Renal cortical epithelial cell (primary cell): ENCODE data around the gene ODAD2. TPM values are rescaled to one million over a fixed set of nuclear protein-coding genes. Genes with fewer than 3 reads are reported as not detected.

Source experiments
- DNase-seq: peaks from one replicate; pipeline ENCODE4 v3.0.0-alpha.2; 2011; ENCODE audit warnings: low read depth
- total RNA-seq: library from RNA; depleted of rRNA; stranded (reverse); fragments of >200 nt; gene quantifications from 2 replicates; pipeline ENCODE4 v1.2.3, GENCODE V29; 2014

Gene ODAD2
- total RNA-seq, 1 donor from 2014 or later = 1.2 TPM

DNA sequence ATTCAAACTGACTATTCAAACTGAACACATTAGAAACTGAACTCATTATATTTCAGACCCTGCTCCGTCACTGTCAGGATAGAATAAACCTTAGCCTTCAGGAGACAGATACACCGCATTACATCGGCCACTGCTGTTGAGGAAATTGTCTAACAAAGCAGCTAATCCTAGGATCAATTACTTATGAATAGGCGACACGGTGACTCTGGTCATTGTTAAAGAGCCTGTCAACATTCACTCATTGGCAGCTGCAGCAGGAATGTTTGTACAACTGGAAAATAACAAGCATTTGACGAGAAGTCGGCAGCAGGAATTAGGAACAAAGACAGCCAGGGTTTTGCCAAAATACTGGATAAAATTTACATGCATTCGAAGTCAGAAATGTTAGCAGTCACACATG, 141.3 kb downstream of the ODAD2 start:
- DNase-seq = no peak

DNA sequence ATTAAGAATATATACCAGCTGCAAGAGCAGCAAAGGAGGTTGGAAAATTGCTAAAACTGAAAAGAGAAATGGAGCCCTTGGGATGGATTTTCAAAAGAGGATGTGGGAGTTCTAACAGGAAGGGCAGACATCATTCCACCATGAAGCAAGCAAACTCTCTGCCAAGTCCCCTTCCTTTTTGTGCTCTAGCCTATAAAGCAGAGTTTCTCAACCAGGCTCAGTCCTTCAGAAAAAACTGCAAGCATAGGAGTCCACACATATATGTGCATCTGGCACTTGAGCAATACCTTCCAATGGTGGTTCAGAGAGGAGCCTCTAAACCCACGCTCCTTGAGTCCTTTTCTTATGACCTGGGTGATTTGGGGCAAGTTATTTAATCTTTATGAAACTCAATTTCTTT, 154.7 kb downstream of the ODAD2 start:
- no peak for DNase-seq

DNA sequence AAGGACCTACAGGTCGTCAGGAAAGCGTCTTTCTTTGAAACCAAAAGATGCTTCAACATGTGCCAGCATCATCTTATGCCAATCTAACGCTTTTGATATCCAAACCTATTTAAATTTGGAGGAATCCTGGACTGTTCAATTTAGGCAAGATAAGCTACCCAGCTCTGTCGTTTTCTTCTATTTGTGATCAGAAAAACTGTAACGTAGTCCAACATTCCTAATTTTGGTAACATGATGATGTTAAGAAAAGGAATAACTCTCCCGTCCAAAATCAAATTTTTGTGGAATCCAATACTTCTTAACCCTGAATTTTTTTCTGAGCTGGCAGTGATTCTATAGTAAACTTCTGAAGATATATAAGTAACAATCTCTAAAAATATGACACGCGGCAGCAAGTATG, 160.0 kb downstream of the ODAD2 start:
- DNase-seq = no peak

DNA sequence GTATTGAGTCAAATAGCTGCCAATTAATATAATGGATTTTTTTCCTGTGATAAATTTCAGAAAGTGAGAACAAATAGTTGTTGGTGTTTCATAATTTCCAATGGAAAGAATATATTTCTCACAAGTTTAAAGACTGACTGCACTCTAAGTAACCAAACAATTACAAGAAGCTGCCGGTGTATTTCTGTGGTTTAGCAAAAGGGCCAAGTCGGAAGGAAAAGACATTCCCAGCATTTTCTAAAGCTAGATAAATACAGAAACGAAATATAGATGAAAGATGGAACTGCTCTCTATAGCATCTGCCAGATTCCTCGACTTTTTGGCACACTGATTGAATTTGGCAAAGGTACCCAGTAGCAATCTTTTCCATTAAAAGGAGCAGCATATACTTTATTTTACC, 160.5 kb downstream of the ODAD2 start:
- no peak for DNase-seq

DNA sequence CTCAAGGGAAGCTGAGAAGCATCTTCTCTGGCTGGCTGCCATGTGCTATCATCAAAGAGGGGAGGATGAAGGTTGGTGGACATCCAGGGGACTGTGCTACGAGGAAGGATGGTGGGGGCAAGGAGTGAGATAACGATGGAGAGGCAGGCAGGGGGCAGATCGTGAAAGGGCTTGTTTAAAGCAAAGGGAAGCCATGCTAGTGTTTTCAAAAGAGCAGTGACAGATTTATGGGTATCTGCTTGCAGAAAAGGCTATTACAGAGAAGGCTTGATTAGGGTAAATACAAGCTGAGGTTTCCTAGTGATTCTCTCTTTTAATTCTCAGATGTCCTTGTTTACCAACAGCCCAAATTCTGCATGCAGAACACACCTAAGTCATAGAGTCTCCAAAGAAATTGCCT, 164.4 kb downstream of the ODAD2 start:
- no peak for DNase-seq

DNA sequence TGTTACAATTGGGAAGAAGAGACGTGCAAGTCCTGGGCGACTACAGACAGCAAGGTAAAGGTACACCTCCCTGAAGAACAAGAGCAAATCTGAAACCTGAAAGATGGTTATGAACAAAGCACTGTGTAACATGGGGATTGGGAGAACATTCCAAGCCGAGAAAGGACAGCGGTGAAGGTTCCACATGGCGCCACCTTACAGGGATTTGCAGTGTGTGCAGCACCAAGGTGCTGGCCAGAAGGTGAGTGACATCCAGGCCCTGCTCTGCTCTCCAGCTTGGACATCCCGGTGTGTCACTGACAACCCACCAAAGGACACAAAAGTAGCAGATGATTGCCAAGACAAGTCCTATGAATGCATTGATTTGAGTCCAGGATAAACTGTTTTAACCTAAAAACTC, 165.1 kb downstream of the ODAD2 start:
- DNase-seq = no peak

DNA sequence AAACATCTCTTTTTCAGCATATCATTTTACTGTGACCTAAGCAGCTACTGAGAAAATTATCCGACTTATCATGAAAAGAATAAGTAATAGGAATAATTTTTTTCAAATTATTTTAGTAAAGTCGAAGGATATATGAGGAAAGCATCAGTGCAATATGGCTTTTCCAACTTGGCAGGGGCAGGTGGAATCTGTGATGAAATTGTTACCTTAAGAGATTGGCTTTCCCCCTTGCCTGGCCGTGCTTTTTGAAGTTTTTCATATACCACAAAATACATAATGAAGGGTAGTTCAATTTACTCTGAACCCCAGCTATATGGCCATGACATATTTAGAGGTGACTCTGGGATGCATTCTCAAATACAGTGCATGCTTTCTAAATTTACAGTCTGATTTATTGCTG, 166.1 kb downstream of the ODAD2 start:
- no peak for DNase-seq

DNA sequence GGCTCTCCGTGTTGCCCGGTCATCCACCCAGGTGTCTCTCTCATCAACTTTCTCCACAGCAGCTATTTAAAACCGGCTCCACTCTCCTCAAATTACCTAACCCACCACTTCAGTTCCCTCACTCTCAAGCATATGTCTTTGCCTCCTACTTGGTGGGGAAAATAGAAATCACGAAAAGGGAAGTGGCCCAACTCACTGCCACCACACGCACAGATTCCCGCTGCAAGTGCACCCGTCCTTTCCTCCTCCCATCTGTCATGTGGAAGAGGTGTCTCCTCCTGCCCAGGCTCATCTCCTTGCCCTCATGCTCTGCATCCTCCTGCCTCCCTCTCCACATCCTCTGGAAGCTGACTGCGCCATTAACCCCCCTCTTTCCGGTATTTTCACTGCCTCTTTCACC, 172.5 kb downstream of the ODAD2 start:
- no peak for DNase-seq

DNA sequence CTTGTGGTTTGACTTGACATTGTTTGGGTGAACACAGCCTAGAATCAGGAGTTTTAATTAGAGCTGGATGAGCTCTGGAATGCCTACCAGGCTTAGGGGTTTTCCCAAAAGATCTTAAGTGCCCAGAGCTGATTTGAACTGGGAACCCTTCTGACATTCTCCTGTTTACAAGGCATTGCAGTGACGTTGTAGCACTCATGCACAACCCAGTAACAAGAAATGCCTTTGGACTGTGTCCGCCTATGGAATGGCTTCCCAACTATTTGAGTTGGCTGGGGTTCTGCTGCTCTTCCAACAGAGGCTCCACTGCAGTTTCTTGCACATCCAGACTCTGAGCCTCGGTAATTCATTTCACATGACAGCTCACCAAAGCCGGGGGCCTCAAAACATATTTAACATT, 176.6 kb downstream of the ODAD2 start:
- no peak for DNase-seq

DNA sequence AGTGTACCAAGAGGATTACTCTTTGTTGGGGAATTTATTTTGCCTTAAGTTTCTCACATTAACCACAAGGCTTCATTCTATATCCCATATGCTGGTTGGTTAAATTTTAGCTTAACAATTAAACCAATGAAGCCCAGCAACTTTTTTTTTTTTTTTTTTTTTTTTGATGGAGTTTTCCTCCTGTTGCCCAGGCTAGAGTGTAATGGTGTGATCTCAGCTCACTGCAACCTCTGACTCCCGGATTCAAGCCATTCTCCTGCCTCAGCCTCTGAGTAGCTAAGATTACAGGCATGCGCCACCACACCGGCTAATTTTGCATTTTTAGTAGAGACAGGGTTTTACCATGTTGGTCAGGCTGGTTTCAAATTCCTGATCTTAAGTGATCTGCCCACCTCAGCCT, 178.2 kb downstream of the ODAD2 start:
- DNase-seq = no peak

DNA sequence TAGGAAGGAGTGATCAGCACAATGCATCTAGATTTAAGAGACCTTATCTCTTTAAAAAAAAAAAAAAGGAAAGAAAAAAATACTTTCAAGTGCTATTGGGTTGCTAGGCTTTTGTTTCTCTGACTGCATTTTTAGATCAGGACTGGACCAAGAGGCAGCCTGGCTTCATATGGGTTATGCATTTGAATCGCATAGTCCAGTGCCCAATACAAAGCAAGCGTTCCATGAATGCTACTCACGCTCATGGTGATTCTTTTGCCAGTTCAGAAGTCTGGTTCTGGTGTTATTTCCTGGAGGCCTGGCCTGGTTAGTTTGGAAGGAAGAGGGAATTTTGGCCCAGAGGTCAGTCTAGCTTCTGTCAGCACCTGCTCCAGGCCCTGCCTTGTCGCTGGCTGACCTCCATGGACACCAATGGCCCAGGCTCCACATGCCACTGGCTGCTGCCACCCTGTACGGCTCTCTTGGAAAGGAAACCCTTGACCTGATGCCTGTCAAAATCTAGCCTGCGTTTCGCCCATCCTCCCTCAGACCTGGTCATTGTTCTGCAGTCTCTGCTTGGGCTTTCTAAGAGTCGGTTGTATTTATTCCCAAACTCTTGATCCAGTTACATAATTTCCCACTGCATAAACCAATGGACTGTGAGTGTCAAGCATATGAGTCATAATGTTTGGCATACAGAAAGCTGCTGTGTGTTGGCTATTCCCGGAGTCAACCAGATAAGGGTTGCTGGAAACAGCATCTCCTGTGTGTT, 178.9 kb downstream of the ODAD2 start:
- DNase-seq = peak; percentile 67

DNA sequence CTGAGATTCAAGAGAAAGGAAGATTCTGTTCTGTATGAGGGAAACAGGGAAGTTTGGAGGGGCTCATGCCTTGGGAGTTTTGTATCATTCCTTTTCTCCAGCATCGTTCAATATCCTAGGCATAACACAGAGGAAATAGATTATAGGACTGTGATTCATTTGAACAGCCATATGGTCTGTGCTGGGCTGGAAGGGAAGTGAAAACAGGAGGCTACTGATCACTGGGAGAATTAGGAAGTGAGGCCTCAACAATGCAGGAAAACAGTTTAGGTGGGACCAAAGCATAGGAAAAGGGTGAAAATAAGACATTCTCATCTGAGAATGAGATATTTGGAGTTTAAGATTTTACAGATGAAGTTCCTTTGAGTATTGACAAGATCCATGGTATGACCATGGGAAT, 182.6 kb downstream of the ODAD2 start:
- DNase-seq = no peak

DNA sequence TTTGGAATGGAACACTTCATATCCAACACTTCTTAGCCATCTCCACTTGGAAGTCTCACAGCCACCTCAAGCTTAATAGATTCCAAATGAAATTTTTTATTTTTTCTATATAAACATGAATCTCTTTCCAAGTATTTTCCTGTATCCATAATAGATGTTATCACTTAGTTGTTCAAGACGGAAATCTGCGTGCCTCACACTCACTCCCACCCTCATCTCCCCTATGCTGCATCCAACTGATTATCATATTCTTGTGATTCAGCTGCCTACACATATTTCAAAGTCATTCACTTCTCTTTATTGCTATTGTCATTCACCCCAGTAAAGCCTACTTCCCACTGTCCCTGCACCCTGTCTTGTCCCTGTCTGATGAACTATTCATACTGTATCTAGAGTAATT, 183.0 kb downstream of the ODAD2 start:
- DNase-seq = no peak

DNA sequence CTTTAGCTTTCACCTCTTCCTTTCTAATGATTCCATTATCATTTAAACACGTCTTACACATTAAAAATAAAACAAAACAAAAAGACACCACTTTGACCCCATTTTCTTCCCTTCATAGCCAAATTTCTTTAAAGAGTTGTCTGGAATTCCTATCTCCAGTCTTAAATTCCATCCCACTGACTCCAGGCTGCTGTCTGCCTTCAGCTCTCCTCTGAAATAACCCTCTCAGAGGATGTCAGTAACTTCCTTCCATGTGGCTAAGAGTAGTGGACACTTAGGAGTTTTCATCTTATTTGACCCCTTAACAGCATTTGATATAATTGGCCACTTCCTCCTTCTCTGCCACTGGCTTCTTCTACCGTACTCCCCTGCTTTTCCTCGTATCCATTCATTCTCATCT, 183.6 kb downstream of the ODAD2 start:
- no peak for DNase-seq

DNA sequence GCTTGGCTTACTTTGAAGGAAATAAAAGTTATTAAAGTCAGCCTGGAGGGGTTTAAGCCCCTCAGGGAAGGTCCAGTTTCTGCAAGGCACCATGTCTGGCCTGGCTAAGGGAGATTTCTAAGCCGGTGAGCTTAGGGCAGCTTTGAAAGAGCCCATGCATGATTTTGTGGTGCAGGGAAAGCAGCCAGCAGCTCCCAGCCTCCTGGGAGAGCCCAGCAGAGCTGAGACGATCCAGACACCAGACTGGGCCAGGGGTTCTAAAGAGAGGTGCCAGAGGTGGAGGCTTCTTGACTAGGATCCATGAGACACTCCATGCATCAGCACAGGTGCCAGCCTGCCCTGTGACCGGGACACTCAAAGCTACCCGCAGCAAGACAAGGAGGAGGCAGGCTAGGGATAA, 193.7 kb downstream of the ODAD2 start:
- no peak for DNase-seq

DNA sequence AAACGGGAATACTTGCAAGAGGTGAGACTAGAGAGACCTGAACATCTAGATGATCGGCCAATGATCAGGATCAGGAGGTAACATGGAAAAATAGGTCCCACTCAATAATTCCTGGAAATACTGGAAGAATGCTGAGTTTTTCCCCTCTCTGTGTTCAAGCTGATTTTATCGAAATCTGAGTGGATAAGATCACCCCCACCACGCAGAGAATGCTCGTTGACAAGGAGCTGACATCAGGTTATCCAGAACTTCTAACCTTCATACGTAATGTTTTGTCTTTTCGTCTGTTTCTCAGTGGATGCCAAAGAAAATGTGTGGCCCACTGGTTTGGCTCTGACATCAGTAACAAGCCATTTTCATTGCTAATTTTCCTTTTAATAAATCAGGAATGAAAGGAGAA, 194.7 kb downstream of the ODAD2 start:
- no peak for DNase-seq

DNA sequence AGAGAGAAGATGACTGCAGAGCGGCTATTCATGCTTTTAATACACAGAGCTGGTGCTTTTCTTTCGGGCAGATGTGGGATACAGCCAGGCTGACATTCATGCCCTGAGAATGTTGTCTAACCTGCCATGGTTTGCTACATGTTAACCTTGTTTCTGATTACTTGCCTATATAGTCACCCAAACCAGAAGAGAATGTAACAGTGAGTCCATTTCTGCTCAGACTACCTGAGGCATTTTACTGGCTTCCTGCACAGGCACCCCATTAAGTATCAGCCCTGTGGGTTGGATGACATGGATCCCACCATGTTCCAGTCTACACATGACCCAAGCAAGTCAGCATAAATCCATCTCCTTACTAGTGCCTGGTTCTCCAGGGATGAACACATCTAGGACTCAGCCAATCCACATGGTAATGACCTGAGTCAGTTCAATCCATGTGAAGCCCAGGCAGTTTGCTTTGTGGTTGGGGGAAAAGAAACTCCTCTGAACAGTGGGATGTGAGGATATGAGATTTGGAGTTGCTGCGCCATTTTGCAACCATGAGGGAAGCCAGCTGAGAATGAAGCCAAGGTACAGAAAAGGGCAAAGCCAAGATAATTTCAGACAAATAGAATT, 197.6 kb downstream of the ODAD2 start:
- DNase-seq = peak; percentile 15

DNA sequence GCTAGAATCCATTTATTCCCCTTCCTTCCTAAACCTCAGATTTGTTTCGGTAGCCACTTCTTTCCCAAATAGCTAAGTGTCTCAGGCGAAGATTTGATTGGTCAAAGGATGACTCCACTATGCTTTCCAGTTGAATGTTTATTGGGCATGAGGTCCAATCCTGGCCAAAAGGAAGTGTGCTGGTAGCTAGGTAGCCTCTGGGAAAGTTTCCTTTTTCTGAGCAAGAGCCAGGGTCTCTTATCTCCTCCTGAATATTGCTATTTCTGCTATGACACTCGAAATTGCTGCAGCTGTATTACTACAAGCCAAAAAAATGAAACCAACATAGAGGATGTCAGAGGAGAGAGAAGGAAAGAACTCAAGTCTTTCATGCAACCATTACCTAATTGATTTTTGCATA, 199.8 kb downstream of the ODAD2 start:
- DNase-seq = no peak

DNA sequence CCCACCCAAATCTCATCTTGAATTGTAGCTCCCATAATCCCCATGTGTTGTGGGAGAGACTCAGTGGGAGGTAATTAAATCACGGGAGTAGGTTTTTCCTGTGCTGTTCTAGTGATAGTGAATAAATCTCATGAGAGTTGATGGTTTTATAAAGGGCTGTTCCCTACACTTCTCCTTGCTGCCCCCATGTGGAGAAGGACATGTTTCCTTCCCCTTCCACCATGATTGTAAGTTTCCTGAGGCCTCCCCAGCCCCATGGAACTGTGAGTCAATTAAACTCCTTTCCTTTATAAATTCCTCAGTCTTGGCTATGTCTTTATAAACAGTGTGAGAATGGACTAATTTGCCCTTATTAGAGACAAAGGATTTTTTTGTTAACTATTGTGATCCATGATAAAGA, 204.7 kb downstream of the ODAD2 start:
- DNase-seq = peak; percentile 4

DNA sequence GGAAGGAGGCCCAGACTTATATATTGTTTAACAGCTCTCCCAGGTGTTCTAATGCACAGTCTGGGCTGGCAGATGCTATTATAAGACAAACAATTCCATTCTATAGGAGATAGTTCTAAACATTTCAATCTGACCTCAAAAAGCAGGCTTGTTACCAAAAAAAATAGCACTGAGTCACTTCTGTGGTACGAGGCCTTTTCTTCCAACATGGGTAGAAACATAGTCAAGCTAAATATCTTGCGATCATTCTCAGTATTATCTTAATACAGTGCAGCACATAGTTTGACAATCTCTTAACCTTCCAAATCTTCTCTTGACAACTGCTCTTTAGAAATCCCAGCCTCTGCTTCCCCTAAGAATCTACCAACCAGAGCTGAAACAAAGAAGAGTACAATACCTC, 206.7 kb downstream of the ODAD2 start:
- DNase-seq = no peak

DNA sequence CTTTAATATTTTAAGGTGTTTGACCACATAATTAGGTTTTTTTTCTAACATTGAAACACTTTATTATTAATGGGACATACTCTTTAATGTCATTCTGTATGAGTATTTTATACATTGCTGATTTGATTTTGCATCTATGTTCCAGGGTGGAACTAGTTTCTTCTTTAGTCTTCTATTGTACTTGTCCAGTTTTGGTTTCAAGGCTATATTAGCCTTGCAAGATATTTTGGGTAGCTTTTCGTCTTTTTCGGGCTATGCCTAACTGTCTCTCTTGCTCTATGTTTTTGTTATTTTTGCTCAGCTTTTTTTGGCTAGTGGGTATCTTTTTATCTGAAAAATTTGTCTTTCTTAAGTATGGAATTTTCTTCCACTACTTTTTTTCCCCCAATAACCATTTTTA, 214.6 kb downstream of the ODAD2 start:
- no peak for DNase-seq

DNA sequence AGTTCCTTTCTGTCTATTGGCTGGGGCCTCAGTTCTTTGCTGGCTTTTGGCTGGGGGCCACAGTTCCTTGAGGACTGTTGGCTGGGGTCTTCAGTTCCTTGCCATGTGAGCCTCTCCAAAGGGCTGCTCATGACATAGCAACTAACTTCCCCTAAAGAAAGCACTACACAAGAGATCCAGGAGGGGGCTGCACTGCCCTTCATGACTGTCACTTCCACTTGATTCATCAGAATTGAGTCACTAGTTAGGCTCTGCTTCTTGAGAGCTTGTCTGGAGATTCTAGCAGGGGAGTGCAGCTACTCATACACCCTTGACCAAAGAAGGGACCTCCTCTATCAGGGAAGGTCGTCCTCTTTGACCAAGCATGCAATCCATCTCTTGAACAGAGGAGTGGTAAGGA, 215.2 kb downstream of the ODAD2 start:
- peak; percentile 54 for DNase-seq

DNA sequence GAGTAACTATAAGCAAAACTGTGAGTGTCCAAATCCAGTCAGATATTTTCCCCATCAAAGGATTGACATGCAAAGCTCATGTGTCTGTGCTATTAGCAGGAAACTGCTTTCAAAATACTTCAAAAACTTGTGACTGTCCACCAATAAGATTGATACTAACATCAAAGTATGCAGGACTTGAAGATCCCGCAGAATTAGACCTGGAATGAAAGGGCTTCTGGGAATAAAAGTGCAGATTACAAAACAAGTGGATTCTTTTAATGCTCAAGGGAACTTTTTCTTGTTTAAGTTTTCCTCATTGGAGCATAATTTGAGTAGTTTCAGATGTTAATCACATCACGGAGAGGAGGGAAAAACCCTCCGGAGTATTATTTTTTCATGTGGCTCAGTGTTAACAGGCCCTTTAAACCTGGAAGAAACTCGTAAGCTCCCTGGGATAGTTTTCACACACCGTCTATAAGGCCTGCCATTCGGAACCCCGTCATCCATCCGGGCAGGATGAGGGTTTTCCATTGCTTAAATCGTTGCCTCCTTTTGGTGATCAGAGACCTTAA, 219.3 kb downstream of the ODAD2 start:
- DNase-seq = no peak

DNA sequence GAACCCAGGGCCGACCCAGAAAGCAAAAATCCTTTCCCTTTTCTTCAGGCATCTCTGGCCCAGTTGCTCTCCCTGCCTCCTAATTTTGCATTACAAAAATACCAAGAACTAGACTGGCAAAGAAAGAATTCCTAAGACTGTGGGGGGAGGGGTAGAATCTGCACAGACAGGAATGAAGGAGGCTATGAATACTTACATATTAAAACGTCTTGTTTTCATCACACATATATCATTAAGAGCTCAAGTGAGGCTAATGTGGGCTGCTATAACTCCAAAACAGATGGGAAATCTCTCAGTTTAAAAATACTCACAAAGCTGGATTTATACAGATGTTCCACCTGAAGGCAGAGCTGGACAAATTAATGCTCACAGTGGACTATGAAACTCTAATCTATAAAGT, 224.0 kb downstream of the ODAD2 start:
- DNase-seq = no peak
